ENCODE results near the gene JAM3. TPM values are rescaled to one million over a fixed set of nuclear protein-coding genes. Genes with fewer than 3 reads are reported as not detected.

Gene JAM3
- total RNA-seq, 2 donors from 2014 or later = 86.6 to 92.2 TPM

DNA sequence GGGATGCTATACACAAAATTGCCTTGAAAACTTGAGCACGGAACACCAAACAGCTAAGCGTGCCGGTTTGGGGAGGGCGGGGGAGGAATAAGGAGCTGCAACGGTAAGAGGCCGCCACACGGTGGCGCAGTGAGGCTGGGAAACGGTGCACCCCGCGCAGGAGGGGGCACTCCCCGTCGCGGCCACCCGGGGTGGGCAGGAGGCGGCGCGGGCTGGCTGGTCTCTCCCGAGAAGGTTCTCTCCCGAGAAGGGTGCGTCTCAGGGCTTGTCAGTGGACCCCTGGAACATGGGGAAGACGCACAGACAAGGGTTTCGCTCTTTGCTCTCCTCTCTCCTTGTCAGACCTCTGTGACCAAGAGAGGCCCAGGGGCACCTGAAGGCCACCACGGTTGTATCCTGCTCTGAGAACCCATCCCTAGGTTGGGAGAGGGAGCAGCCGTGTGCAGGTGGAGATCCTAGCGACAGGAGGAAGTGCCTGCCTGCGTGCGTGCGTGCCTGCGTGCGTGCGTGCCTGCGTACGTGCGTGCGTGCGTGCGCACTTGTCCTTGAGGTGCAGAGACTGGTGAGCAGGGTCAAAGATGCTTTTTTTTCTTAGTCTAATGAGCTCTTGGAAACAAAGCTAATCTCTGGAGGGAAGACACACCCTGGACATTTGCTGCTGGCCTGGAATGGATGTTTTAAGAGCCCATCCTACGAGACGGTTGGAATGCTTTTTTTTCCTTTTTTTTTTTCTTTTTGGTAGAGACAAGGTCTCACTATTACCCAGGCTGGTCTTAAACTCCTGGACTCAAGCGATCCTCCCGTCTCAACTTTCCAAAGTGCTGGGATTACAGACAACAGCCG is 18.1 kb upstream of the JAM3 start:
- DNase-seq (ENCODE audit: low spot score) = peak; percentile 93
- intact Hi-C loops (cut with DNase I) = loop anchor here in 1 of 2 donors (5.0 kb wide), 1 partner anchor 92 kb away; no protein-coding TSS in a partner anchor

DNA sequence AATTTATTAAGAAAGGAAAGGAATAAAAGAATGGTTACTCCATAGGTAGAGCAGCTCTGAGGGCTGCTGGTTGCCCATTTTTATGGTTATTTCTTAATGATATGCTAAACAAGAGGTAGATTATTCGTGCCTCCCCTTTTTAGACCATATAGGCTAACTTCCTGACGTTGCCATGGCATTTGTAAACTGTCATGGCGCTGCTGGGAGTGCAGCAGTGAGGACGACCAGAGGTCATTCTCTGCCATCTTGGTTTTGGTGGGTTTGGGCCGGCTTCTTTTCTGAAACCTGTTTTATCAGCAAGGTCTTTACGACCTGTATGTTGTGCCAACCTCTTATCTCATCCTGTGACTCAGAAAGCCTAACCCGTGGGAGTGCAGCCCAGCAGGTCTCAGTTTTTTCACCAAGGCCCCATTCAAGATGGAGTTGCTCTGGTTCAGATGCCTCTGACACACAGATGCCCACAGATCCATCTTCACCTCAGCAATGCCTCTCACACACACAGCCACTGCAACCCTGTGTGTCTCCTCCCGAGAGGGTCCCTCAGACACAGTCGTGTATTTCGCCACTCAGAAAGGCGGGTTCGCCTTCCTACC is 16.4 kb upstream of the JAM3 start:
- no peak for DNase-seq (ENCODE audit: low spot score)
- intact Hi-C loops (cut with DNase I) = loop anchor here in 1 of 2 donors (5.0 kb wide), 1 partner anchor 90 kb away; no protein-coding TSS in a partner anchor

DNA sequence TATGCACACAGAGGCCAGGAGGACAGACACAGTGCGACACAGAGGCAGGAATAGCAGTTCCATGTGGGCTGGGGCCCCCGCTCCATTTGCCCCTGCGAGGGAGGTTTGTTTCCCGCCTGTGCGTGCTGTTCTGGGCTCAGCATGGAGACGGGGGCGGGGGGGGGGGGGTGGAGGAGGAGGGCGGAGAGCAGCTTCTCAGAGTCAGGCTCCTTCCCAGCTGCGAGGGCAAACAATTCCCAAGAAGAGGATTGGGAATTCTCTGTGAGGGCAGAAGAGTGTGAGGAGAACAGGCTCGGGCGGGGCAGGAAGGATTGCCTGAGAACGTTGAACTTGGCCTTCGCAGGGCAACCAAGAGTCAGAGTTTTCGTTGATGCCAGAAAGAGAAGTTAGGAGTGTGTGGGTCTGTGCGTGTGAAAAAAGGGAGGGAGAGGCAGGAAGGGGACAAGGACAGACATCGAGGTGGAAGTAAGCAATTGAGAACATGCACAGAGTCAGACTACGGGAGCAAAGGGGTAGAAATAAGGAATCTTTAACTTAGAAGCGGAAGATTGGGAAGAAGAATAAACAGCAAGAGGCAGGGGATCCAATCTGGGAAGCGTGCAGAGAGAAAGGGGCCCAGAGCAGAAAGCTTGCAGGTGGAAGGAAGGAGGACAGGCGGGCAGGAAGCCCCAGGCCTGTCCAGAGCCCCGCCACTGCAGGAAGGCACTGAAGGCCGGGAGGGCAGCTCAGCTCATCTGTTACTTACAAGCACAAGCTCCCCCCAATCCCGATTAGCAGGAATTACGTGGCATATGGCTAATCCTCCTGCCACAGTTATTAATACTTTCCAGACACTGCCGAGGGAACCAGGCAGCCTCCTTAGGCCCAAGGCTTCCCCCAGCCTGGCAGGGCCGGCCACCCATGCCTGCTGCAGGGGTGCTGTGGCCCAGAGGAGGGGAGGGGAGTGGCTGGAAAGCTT is 15.6 kb upstream of the JAM3 start:
- intact Hi-C loops (cut with DNase I) = loop anchor here in 1 of 2 donors (5.0 kb wide), 1 partner anchor 89 kb away; no protein-coding TSS in a partner anchor
- DNase-seq (ENCODE audit: low spot score) = no peak

DNA sequence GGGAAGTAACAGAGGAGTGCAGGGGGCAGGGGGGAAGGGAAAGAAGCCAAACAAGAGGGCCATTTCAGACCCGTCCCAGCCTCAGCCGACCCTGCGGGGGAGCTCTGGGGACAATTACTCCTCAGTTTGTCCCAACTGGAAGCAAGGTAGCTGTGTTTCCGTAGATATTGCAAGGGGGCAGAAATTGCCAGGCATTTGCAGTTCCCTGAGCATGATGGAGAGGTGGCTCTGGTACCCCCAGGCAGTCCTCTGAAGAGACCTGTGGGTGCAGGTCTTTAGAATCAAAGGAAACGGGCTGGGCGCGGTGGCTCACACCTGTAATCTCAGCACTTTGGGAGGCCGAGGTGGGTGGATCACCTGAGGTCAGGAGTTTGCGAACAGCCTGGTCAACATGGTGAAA is 13.8 kb upstream of the JAM3 start:
- intact Hi-C loops (cut with DNase I) = no loop called here
- peak; percentile 79 for DNase-seq (ENCODE audit: low spot score)

DNA sequence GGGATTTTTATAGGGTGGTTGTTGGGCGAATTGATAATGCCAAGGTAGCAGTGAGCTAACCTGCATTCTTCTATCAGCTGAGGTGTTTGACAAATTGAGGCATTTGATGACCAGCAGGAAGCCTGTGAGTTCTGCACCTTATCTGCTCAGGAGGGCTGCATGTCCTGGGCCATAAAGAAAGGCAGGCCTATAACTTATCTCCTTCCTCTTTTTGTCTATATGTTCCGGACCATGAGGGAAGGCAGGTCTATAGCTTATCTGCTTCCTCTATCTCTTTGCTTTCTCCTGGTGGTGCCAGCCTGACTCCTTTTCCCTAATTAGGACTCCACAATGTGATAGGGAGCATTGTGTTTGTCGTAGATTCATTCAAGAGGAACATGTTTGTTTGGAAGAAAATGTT is 8.6 kb upstream of the JAM3 start:
- no peak for DNase-seq (ENCODE audit: low spot score)
- intact Hi-C loops (cut with DNase I) = loop anchor here in 1 of 2 donors (5.0 kb wide), 1 partner anchor 1098 kb away; no protein-coding TSS in a partner anchor

DNA sequence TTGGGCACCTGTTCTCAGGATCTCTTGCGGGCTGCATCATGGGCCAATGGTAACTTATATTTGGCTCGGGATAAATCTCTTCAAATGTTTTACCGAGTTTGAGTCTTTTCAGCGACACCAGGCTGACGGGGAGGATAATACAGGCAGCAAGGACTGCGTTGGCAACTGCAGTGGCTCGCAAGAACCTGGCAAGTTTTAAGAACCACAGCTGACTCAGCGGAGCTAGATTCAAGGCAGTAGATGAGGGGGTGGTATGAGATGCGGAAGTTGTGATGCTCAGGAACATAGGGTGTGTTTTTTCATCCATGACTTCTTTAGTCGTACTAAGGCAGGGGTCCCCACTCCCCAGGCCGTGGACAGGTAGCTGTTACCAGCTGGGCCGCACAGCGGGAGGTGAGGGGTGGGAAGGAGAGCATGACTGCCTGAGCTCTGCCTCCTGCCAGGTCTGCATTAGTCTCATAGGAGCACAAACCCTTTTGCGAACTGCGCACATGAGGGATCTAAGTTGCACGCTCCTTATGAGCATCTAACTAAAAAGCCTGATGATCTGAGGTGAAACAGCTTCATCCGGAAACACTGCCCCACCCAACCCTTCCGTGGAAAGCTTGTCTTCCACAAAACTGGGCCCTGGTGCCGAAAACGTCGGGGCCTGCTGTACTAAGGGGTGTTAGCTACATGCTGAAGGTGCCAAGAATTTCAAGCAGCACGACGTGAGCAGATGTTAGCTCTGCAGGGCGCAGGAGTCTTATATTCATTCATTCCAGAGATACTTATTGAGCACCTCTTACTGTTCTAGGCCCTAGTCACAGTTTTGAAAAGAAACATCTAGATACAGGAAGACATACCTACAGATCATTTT is 6.4 kb upstream of the JAM3 start:
- intact Hi-C loops (cut with DNase I) = loop anchor here in 1 of 2 donors (5.0 kb wide), 1 partner anchor 1100 kb away; no protein-coding TSS in a partner anchor
- DNase-seq (ENCODE audit: low spot score) = peak; percentile 68

DNA sequence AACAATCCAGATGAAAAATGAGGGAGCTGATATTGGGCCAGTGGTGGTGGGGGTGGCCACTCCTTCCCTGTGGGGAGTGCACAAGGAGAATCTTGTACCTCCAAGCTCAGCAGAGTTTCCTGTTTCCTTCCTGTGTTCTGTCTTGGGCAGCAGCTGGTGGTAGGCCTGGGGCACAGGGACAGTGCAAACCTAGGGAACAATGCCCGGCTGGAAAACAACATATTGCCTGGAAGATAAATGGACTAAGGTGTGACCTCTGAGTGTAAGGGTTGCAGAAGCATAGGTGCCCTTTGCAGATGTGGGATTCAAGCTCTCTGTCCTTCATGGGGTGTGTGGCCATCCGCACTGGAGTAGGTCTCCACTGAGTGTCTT is 5.8 kb upstream of the JAM3 start:
- intact Hi-C loops (cut with DNase I) = loop anchor here in 1 of 2 donors (5.0 kb wide), 1 partner anchor 1101 kb away; no protein-coding TSS in a partner anchor
- no peak for DNase-seq (ENCODE audit: low spot score)

DNA sequence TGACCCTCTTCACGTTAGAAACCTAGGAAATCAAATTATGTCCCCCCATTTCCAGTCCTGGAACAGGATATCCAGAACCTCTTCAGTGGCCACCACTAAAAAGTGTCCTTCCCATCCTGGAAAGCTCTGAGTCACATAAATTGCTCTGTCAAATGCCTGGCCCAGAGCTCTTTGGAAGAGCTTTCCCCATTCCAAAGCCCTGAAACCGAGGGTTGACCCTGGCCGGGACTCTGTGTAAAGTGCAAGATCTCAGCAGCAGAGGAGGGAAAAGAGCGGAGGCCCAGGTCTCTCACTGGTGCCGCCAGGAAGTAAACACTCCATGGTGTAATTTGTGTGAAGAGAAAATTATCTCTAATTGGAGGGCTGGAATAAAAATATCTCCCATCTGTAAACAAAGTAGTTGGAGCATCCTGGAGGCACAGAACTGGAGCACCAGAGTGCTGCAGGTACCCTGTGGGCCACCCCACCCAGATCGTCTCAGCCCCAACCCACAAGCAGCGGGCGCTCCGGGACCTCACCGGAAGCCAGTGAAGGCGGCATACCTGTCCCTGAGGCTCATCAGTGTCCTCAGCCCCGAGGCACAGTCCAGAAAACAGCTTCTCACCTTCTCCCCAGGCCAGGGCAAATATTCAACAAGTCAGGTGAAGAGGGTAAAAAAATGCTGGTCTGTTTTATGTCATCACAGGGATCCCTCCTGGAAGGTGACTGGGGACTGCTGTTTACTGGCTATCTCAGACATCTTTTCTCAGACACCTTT is 4.7 kb upstream of the JAM3 start:
- intact Hi-C loops (cut with DNase I) = loop anchor here in 1 of 2 donors (5.0 kb wide), 1 partner anchor 1102 kb away; no protein-coding TSS in a partner anchor

DNA sequence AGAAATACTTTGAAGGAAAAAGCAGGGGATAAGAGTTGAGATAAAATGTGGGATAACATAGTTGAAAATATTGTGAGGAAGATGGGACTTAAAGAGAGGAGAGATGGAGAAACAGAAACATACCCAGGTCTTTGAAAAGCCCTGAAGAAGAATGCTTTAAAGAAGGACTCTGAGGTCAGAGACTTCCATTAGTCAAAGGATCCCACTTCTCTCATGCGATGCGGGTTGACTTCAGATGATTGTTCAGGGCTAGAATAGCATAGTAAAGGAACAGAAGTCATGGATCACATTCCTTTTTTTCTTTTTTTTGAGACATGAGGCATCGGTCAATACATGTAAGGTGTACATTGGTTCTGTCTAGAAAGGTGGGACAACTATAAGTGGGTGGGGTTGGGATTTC is 3.5 kb upstream of the JAM3 start:
- DNase-seq (ENCODE audit: low spot score) = no peak
- intact Hi-C loops (cut with DNase I) = no loop called here

More for the DNA sequence above, 4.7 kb upstream of the JAM3 start:
- no peak for DNase-seq (ENCODE audit: low spot score)

DNA sequence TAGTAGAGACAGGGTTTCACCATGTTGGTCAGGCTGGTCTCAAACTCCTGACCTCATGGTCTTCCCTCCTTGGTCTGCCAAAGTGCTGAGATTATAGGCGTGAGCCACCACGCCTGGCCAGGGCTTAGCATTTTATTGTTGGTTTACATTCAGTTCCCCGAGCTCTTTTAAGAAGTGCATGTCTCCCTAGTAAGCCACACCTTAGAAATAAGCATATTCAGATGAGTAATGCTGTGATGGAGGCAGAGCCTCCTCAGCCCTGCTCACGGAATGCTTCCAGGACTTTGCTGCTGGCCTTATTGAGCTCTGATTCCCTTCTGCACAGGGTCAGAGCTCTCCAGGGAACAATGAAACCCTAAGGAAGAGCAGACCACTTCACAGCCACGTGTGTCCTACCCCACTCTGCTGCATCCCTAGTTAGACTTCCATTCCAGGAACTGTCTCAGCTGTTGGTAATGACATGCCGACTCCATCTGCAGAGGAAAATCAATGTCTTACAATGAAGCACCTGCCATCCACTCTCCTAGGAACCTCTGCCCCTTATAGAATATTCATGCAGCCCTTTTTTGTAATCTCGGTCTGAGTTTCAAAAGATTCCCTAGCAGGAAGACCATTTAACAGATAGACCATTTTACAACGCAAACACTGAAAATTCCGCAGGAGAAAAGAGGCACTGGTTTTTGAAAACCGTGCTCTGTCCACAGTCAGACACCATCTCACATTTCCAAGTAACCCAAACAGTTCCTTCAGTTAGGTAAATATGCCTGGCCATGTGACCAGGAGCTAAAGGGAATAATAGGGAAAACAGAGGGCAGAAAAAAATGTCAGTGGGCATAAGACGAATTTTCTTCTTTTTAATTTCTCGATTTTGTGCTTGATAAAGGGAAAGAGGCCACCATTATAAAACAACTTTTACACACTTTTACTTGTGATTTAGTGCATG is 1.7 kb upstream of the JAM3 start:
- no peak for DNase-seq (ENCODE audit: low spot score)
- intact Hi-C loops (cut with DNase I) = no loop called here

DNA sequence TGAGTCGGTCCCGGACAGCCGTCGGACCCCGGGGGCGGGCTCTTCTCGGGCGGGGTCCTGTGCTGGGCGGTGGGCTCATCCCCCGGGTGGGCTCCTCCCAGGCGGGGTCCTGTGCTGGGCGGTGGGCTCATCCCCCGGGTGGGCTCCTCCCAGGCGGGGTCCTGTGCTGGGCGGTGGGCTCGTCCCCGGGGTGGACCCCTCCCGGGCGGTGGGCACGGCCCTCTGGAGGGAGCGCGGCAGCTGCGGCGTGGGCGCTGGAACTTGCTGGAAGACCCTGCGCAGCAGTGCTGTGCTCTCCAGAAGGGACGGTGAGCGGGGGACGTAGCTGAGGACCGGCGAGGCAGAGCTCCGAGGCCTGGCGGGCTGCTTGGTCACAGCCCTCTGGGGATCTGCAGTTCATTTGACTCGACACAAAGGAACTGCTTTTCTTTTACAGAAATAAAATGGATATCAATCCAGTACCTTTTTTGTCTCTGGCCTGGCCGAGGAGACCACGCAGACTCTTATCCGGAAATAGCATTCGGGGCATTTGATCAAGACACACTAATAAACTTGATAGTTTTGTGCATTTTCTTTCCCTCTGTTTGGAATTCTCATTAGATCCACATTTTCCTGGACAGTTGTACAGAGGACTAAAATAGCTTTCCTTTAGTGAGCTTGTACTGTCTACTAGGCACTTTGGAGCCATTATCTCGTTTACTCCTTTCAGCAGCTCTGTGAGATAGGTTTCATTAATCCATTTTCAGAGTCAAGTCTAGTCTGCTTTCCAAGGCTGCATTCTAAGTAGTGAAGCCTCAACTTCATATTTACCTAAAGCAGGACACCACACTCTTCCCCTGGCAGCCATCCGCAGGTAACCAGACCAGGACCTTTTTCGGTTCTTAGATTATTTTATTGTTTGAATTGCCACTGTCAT is 812 bp downstream of the JAM3 start:
- intact Hi-C loops (cut with DNase I) = loop anchor here in 1 of 2 donors (5.0 kb wide), 1 partner anchor 48 kb away; no protein-coding TSS in a partner anchor
- DNase-seq (ENCODE audit: low spot score) = no peak

DNA sequence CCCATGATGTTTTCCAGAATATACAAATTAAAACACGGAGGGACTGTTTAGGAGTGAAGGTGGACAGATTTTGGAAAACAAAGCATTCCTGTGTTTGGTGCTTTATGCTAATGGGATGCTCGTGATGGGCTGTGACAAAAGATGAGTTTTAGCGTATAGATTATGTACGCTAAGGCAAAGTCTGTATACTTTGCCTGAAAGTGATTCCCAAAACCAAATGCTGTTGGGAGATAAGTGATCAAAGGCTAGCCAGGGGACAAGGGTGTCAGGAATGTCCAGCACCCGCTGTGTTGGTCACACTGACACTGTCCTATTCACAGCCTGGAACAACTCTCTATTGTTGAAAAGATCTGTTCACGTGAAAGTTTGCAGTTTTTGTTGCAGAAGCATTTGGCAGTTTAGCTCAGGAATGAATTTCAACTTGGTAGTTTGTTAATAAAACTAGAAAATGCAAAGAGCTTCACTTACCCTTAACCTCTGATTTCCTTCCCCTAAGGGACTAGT is 1.5 kb downstream of the JAM3 start:
- intact Hi-C loops (cut with DNase I) = loop anchor here in 1 of 2 donors (5.0 kb wide), 1 partner anchor 47 kb away; no protein-coding TSS in a partner anchor
- no peak for DNase-seq (ENCODE audit: low spot score)

DNA sequence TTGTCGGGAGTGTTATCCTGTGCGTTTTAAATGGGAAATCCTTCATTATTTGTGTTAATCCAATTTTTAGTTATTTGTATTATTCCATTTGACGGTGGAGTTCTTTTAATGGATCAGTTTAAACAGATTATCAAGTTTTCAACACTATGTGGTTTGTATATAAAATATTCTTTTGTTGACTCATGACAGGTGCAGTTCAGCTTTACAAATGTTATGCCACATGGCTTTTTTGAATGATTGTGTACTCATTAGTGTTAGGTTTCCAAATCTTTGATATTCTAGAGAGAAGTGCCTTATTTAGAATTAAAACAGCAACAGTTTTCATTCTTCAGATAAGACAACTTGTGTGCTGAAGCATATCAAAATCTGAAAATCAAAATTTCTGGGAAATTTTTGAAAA is 2.4 kb downstream of the JAM3 start:
- intact Hi-C loops (cut with DNase I) = loop anchor here in 1 of 2 donors (5.0 kb wide), 1 partner anchor 46 kb away; no protein-coding TSS in a partner anchor
- DNase-seq (ENCODE audit: low spot score) = no peak

DNA sequence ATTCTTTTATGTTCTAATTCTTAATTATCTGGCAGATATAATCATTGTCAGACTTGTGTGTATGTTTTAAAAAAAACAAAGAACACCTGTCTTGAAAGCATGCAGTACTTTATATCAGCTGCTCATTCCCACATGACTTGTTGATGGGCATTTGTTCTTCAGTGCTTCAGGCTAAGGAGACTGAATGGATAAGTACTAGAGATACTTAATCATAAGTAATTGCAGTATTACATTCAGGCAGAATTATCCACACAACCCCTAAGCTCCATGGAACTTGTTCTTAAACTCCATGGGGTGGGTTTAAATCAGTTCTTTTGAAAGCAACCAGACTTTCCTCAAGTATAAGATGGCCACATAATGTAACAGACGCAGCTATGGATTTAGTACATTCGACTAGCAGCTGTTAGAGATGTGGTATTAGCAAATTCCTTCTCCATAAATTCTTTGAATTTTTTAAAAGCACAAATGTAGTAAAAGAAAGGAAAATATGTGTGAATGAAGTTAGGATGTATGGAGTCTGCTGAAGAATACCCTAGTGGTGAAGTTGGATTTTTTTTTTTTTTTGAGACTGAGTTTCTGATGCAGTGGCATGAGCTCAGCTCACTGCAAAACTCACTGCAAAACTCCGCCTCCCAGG is 3.0 kb downstream of the JAM3 start:
- DNase-seq (ENCODE audit: low spot score) = no peak
- intact Hi-C loops (cut with DNase I) = loop anchor here in 1 of 2 donors (5.0 kb wide), 1 partner anchor 45 kb away; no protein-coding TSS in a partner anchor

DNA sequence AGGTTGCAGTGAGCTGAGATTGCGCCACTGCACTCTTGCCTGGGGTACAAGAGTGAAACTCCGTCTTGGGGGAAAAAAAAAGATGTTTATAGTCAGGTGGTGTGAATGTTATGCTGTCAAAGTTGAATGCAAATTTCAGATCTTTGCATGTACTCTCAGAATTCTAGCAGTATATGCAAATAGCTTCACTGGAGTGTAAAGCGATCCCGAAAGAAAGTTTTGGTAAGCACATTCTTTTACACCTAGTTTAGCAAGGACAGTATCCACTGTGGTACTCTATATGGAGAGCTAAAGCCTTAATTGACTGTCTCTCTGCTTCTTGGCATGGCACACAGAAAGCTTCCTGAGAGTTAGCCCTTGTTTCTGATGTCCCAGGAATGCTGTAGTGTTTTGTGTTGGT is 4.0 kb downstream of the JAM3 start:
- DNase-seq (ENCODE audit: low spot score) = no peak
- intact Hi-C loops (cut with DNase I) = loop anchor here in 1 of 2 donors (5.0 kb wide), 1 partner anchor 44 kb away; no protein-coding TSS in a partner anchor
